ENCODE measurements around the gene HOXC12. TPM values are rescaled to one million over a fixed set of nuclear protein-coding genes. Genes with fewer than 3 reads are reported as not detected.
A peak's percentile ranks its signal among the peaks of the same experiment; 100 is the strongest.

The HOXC12 gene
- total RNA-seq, 1 donor from 2014 or later = 0.22 TPM

GRCh38 chr12:53978477-53979356 lies 24.0 kb downstream of the HOXC12 start:
- ATAC-seq (no peak), DNase-seq (ENCODE audit: low spot score) (no peak)
- intact Hi-C loops (cut with DNase I) = no loop called here

GRCh38 chr12:53980104-53980801 lies 25.6 kb downstream of the HOXC12 start:
- intact Hi-C loops (cut with DNase I) = loop anchor here (5.0 kb wide), 1 partner anchor 728 kb away; a partner anchor contains a TSS
- no peak for ATAC-seq
- no peak for DNase-seq (ENCODE audit: low spot score)

- ATAC-seq (no peak), DNase-seq (ENCODE audit: low spot score) (no peak)
Measured at GRCh38 chr12:53980802-53981496, 26.2 kb downstream of the HOXC12 start.

GRCh38 chr12:53981634-53982565 lies 27.2 kb downstream of the HOXC12 start:
- no peak for DNase-seq (ENCODE audit: low spot score)
- no peak for ATAC-seq
- intact Hi-C loops (cut with DNase I) = loop anchor here (5.0 kb wide), 1 partner anchor 730 kb away; a partner anchor contains a TSS

More at GRCh38 chr12:53980802-53981496, 26.2 kb downstream of the HOXC12 start:
- intact Hi-C loops (cut with DNase I) = loop anchor here (5.0 kb wide), 1 partner anchor 729 kb away; a partner anchor contains a TSS

GRCh38 chr12:53982648-53983567 lies 28.2 kb downstream of the HOXC12 start:
- intact Hi-C loops (cut with DNase I) = loop anchor here (5.0 kb wide), 1 partner anchor 731 kb away; a partner anchor contains a TSS
- no peak for DNase-seq (ENCODE audit: low spot score)
- no peak for ATAC-seq

GRCh38 chr12:53983568-53983949 lies 28.9 kb downstream of the HOXC12 start:
- intact Hi-C loops (cut with DNase I) = loop anchor here (5.0 kb wide), 1 partner anchor 731 kb away; a partner anchor contains a TSS
- DNase-seq (ENCODE audit: low spot score) (no peak), ATAC-seq (no peak)

- intact Hi-C loops (cut with DNase I) = loop anchor here (5.0 kb wide), 1 partner anchor 732 kb away; a partner anchor contains a TSS
- DNase-seq (ENCODE audit: low spot score) = no peak
- ATAC-seq = no peak
Measured at GRCh38 chr12:53983950-53984572, 29.4 kb downstream of the HOXC12 start.

- intact Hi-C loops (cut with DNase I) = loop anchor here (5.0 kb wide), 2 partner anchors 222 to 733 kb away; a partner anchor contains a TSS
- peak; percentile 98 for DNase-seq (ENCODE audit: low spot score)
- ATAC-seq = peak; percentile 91
Measured at GRCh38 chr12:53984901-53985691, 30.4 kb downstream of the HOXC12 start, which contains the start of gene HOXC10. HOXC10 (plus strand) TSS chr12:53985146; CDS start chr12:53985260, 114 bp downstream.

GRCh38 chr12:53985692-53985993 lies 30.9 kb downstream of the HOXC12 start:
- DNase-seq (ENCODE audit: low spot score) (no peak), ATAC-seq (no peak)
- intact Hi-C loops (cut with DNase I) = loop anchor here (5.0 kb wide), 1 partner anchor 222 kb away; no protein-coding TSS in a partner anchor

- DNase-seq (ENCODE audit: low spot score) = no peak
- intact Hi-C loops (cut with DNase I) = loop anchor here (5.0 kb wide), 1 partner anchor 221 kb away; no protein-coding TSS in a partner anchor
- ATAC-seq = peak; percentile 41
Measured at GRCh38 chr12:53985994-53986685, 31.4 kb downstream of the HOXC12 start.

GRCh38 chr12:53986686-53987483 lies 32.2 kb downstream of the HOXC12 start:
- intact Hi-C loops (cut with DNase I) = loop anchor here (5.0 kb wide), 1 partner anchor 220 kb away; no protein-coding TSS in a partner anchor
- ATAC-seq (no peak), DNase-seq (ENCODE audit: low spot score) (no peak)

GRCh38 chr12:53987787-53988230 lies 33.1 kb downstream of the HOXC12 start:
- DNase-seq (ENCODE audit: low spot score) = no peak
- no peak for ATAC-seq
- intact Hi-C loops (cut with DNase I) = loop anchor here (5.0 kb wide), 1 partner anchor 219 kb away; no protein-coding TSS in a partner anchor

- DNase-seq (ENCODE audit: low spot score) = no peak
- no peak for ATAC-seq
- intact Hi-C loops (cut with DNase I) = loop anchor here (5.0 kb wide), 1 partner anchor 219 kb away; no protein-coding TSS in a partner anchor
Measured at GRCh38 chr12:53988541-53989226, 34.0 kb downstream of the HOXC12 start.

Data from sciatic nerve (tissue), 2 donors.